Ishikawa (cell line): ENCODE data around the gene HBZ.

Experiments
- CEBPB ChIP-seq: IDR thresholded peaks from 2 replicates; pipeline ENCODE4 v1.6.1; 2012
- CREB1 ChIP-seq: IDR thresholded peaks from 2 replicates; pipeline ENCODE4 v1.6.1; 2012; ENCODE audit warnings: low read depth
- EGR1 ChIP-seq: IDR thresholded peaks from 2 replicates; pipeline ENCODE4 v1.6.1; 2012
- EP300 ChIP-seq: IDR thresholded peaks from 2 replicates; pipeline ENCODE4 v1.6.1; 2012; ENCODE audit warnings: borderline replicate concordance
- FOXM1 ChIP-seq: IDR thresholded peaks from 2 replicates; pipeline ENCODE4 v1.6.1; 2012; ENCODE audit warnings: low read depth, borderline replicate concordance
- NFIC ChIP-seq: IDR thresholded peaks from 2 replicates; pipeline ENCODE4 v1.6.1; 2012
- RAD21 ChIP-seq: IDR thresholded peaks from 2 replicates; pipeline ENCODE4 v1.6.1; 2012; ENCODE audit warnings: low read depth
- REST ChIP-seq: IDR thresholded peaks from 2 replicates; pipeline ENCODE4 v1.6.1; 2012; ENCODE audit warnings: low read depth, mild to moderate bottlenecking
- TAF1 ChIP-seq: IDR thresholded peaks from 2 replicates; pipeline ENCODE4 v1.6.1; 2012; ENCODE audit warnings: low read depth, mild to moderate bottlenecking
- TCF12 ChIP-seq: IDR thresholded peaks from 2 replicates; pipeline ENCODE4 v1.6.1; 2012; ENCODE audit warnings: low read depth
- TEAD4 ChIP-seq: IDR thresholded peaks from 2 replicates; pipeline ENCODE4 v1.6.1; 2012
- USF1 ChIP-seq: IDR thresholded peaks from 2 replicates; pipeline ENCODE4 v1.6.1; 2012
- YY1 ChIP-seq: IDR thresholded peaks from 2 replicates; pipeline ENCODE4 v1.6.1; 2012; ENCODE audit warnings: low read depth
- ZBTB7A ChIP-seq: IDR thresholded peaks from 2 replicates; pipeline ENCODE4 v1.6.1; 2012; ENCODE audit warnings: low read depth
- TF ChIP-seq, protein P1 (sequence below): IDR thresholded peaks from 2 replicates; pipeline ENCODE4 v1.6.1; 2012

Gene HBZ

GRCh38 chr16:183005-183404 lies 30.6 kb downstream of the HBZ start:
- no peak for TF ChIP-seq ZBTB7A
- no peak for TF ChIP-seq RAD21
- TF ChIP-seq FOXM1, result no peak
- TF ChIP-seq, protein P1, sequence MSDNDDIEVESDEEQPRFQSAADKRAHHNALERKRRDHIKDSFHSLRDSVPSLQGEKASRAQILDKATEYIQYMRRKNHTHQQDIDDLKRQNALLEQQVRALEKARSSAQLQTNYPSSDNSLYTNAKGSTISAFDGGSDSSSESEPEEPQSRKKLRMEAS, result no peak
- no peak for TF ChIP-seq EP300
- TF ChIP-seq TCF12, result no peak
- no peak for TF ChIP-seq NFIC
- no peak for TF ChIP-seq REST
- TF ChIP-seq TAF1, result no peak
- no peak for TF ChIP-seq USF1
- TF ChIP-seq TEAD4, result no peak
- TF ChIP-seq YY1, result no peak
- no peak for TF ChIP-seq CREB1
- TF ChIP-seq EGR1, result no peak
- TF ChIP-seq CEBPB, result no peak

- TF ChIP-seq YY1, result no peak
- TF ChIP-seq TAF1, result no peak
- no peak for TF ChIP-seq FOXM1
- no peak for TF ChIP-seq TCF12
- TF ChIP-seq EP300, result no peak
- no peak for TF ChIP-seq RAD21
- no peak for TF ChIP-seq REST
- no peak for TF ChIP-seq CREB1
- no peak for TF ChIP-seq TEAD4
- no peak for TF ChIP-seq USF1
- no peak for TF ChIP-seq EGR1
- TF ChIP-seq, protein P1, result no peak
- TF ChIP-seq CEBPB, result no peak
- TF ChIP-seq NFIC, result no peak
These were observed 32.8 kb downstream of the HBZ start for GRCh38 chr16:185213-185612.

DNA sequence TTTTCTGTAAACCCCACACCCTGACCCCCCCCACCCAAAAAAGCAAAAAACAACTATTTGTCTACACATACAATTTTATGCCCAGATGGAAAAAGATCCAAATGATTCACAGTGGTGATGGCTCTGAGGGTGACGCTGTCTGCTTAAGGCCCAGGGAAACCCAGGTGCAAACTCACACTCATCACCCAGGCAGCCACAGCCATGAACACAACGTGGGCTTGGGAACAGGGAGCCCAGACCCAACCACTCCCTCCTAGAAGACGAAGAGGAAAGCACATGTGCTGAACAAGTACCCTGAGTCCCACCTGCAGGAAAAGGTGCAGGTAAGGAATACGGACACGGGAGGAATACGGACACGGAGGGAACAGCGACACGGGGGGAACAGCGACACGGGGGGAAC lies 33.2 kb downstream of the HBZ start:
- TF ChIP-seq CEBPB, result no peak
- TF ChIP-seq, protein P1, result no peak
- no peak for TF ChIP-seq NFIC
- TF ChIP-seq USF1, result no peak
- no peak for TF ChIP-seq YY1
- TF ChIP-seq CREB1, result no peak
- TF ChIP-seq FOXM1, result no peak
- no peak for TF ChIP-seq TEAD4
- no peak for TF ChIP-seq RAD21
- no peak for TF ChIP-seq TAF1

DNA sequence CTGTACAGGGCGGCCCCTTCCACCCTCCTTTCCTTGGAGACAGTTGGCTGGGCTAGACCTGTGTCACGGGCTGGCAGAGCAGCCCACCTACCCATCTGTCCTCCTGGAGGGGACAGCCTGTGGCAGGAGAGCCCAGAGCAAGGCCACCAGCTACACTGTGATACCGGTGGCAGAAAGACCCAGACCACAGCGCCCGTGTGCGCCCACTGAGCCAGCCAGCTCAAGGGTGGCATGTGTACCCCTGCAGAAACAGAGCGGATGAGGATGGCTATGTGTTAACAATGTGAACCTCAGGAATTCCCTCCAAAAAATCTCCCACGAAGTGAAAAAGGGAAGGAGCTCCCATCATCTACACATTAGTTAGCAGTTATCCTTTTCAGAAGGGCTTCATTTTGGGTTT lies 34.9 kb downstream of the HBZ start:
- TF ChIP-seq YY1 (no peak), TEAD4 (no peak), EGR1 (no peak), USF1 (no peak), EP300 (no peak), RAD21 (no peak), ZBTB7A (no peak)

GRCh38 chr16:188674-189073 lies 36.2 kb downstream of the HBZ start:
- TF ChIP-seq FOXM1 (no peak), RAD21 (peak; percentile 7; the same call in 1 of the 2 replicates)
